ENCODE data around the gene DEFB132.

DNA sequence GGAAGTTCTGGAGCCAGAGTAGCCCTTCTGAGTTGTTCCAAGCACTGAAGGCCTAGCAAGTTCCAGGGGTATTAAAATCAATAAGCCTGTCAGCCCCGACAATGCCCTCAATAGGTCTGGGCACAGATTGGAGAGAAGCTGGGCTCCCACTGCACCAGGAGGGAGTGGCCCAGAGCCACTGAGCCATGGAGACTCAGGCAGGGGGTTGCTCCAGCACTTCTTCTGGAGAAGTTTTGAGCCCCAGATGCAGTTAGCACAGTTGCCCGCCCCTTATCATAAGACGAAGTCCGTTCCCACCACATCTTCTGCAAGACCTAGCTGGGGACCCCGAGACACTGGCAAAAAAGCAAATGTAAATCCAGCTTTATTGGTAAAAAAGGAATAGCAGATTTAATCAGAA, 13.0 kb downstream of the DEFB132 start:
- no peak for TF ChIP-seq ZNF565 (CRISPR knock-in tag; conservative IDR thresholded peaks at IDR 0.05; ENCODE audit: low read depth)
- TF ChIP-seq, protein P1, sequence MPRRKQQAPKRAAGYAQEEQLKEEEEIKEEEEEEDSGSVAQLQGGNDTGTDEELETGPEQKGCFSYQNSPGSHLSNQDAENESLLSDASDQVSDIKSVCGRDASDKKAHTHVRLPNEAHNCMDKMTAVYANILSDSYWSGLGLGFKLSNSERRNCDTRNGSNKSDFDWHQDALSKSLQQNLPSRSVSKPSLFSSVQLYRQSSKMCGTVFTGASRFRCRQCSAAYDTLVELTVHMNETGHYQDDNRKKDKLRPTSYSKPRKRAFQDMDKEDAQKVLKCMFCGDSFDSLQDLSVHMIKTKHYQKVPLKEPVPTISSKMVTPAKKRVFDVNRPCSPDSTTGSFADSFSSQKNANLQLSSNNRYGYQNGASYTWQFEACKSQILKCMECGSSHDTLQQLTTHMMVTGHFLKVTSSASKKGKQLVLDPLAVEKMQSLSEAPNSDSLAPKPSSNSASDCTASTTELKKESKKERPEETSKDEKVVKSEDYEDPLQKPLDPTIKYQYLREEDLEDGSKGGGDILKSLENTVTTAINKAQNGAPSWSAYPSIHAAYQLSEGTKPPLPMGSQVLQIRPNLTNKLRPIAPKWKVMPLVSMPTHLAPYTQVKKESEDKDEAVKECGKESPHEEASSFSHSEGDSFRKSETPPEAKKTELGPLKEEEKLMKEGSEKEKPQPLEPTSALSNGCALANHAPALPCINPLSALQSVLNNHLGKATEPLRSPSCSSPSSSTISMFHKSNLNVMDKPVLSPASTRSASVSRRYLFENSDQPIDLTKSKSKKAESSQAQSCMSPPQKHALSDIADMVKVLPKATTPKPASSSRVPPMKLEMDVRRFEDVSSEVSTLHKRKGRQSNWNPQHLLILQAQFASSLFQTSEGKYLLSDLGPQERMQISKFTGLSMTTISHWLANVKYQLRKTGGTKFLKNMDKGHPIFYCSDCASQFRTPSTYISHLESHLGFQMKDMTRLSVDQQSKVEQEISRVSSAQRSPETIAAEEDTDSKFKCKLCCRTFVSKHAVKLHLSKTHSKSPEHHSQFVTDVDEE (CRISPR knock-in tag; IDR thresholded peaks at IDR 0.05), result no peak
- TF ChIP-seq TOX (CRISPR knock-in tag; IDR thresholded peaks at IDR 0.05; ENCODE audit: borderline replicate concordance), result no peak
- TF ChIP-seq CSDC2 (CRISPR knock-in tag; IDR thresholded peaks at IDR 0.05), result no peak
- no peak for TF ChIP-seq PPARA (CRISPR knock-in tag; IDR thresholded peaks at IDR 0.05; ENCODE audit: borderline replicate concordance)
- TF ChIP-seq, protein P2, sequence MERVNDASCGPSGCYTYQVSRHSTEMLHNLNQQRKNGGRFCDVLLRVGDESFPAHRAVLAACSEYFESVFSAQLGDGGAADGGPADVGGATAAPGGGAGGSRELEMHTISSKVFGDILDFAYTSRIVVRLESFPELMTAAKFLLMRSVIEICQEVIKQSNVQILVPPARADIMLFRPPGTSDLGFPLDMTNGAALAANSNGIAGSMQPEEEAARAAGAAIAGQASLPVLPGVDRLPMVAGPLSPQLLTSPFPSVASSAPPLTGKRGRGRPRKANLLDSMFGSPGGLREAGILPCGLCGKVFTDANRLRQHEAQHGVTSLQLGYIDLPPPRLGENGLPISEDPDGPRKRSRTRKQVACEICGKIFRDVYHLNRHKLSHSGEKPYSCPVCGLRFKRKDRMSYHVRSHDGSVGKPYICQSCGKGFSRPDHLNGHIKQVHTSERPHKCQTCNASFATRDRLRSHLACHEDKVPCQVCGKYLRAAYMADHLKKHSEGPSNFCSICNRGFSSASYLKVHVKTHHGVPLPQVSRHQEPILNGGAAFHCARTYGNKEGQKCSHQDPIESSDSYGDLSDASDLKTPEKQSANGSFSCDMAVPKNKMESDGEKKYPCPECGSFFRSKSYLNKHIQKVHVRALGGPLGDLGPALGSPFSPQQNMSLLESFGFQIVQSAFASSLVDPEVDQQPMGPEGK (CRISPR knock-in tag; IDR thresholded peaks at IDR 0.05; ENCODE audit: borderline replicate concordance), result no peak
- TF ChIP-seq, protein P3, sequence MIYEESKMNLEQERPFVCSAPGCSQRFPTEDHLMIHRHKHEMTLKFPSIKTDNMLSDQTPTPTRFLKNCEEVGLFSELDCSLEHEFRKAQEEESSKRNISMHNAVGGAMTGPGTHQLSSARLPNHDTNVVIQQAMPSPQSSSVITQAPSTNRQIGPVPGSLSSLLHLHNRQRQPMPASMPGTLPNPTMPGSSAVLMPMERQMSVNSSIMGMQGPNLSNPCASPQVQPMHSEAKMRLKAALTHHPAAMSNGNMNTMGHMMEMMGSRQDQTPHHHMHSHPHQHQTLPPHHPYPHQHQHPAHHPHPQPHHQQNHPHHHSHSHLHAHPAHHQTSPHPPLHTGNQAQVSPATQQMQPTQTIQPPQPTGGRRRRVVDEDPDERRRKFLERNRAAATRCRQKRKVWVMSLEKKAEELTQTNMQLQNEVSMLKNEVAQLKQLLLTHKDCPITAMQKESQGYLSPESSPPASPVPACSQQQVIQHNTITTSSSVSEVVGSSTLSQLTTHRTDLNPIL (CRISPR knock-in tag; IDR thresholded peaks at IDR 0.05; ENCODE audit: low read depth), result no peak
- no peak for TF ChIP-seq ARNTL (CRISPR knock-in tag; IDR thresholded peaks at IDR 0.05; ENCODE audit: borderline replicate concordance, low read depth)
- TF ChIP-seq RARB (CRISPR knock-in tag; IDR thresholded peaks at IDR 0.05), result no peak
- no peak for TF ChIP-seq ZFP30 (CRISPR knock-in tag; IDR thresholded peaks at IDR 0.05)

Measured in SK-N-SH treated with all-trans-retinoic acid at 6 μM for 48 hours (cell line).